K562 (cell line): ENCODE results near the gene DENND1A.

Source experiments
- CREB1 ChIP-seq, 2 experiments: sonication (generic) in 1 of 2; formaldehyde crosslinking in 1 of 2; IDR thresholded peaks; 2 replicates each; pipeline versions ENCODE4 v1.6.1 to v1.8.0; 2012 to 2022; ENCODE audit warnings: inconsistent platforms in 1 of 2, mild to moderate bottlenecking in 1 of 2, missing genetic modification reagents in 1 of 2, moderate library complexity in 1 of 2
- KHSRP ChIP-seq: fragments of 450-650 bp; IDR thresholded peaks from 2 replicates; pipeline ENCODE4 v1.6.1; 2017
- POLR2A ChIP-seq: fragments of 450-650 bp; conservative IDR thresholded peaks from 2 replicates; pipeline ENCODE4 v1.6.1; 2016
- POLR2AphosphoS2 ChIP-seq: IDR thresholded peaks from 2 replicates; pipeline ENCODE4 v1.6.1; 2012; ENCODE audit warnings: low read length, improper control_type of control experiment
- PRPF4 ChIP-seq: fragments of 200-400 bp; formaldehyde crosslinking; IDR thresholded peaks from one replicate; pipeline ENCODE4 v1.6.1; 2017; ENCODE audit warnings: low read length, low read depth, mild to moderate bottlenecking; ENCODE audit not compliant: insufficient read depth, poor library complexity, severe bottlenecking
- ZNF143 ChIP-seq: sonication (generic); formaldehyde crosslinking; IDR thresholded peaks from 2 replicates; pipeline ENCODE4 v1.9.0; 2022; ENCODE audit warnings: mild to moderate bottlenecking, missing genetic modification reagents
- ZNF431 ChIP-seq: sonication (generic); formaldehyde crosslinking; IDR thresholded peaks from 2 replicates; pipeline ENCODE4 v1.8.0; 2022; ENCODE audit warnings: mild to moderate bottlenecking, missing genetic modification reagents
- ZNF830 ChIP-seq: fragments of 250-450 bp; sonication (Bioruptor Pico); IDR thresholded peaks from 2 replicates; pipeline ENCODE4 v1.5.0; 2021; ENCODE audit warnings: mild to moderate bottlenecking
- ZZZ3 ChIP-seq: fragments of 450-650 bp; IDR thresholded peaks from 2 replicates; pipeline ENCODE4 v1.6.1; 2016; ENCODE audit warnings: antibody characterized with exemption, mild to moderate bottlenecking, moderate library complexity
- TF ChIP-seq, protein P1 (sequence below), 3 experiments: IDR thresholded peaks in 2 of 3; conservative IDR thresholded peaks in 1 of 3; 2 replicates each; pipeline ENCODE4 v1.5.1; 2011 to 2012; ENCODE audit warnings: low read length in 3 of 3, mild to moderate bottlenecking in 3 of 3, control low read depth in 2 of 3, improper control_type of control experiment in 1 of 3, inconsistent platforms in 1 of 3, low read depth in 1 of 3, mixed read lengths in 1 of 3, moderate library complexity in 1 of 3; ENCODE audit not compliant: insufficient read depth in 2 of 3

DNA sequence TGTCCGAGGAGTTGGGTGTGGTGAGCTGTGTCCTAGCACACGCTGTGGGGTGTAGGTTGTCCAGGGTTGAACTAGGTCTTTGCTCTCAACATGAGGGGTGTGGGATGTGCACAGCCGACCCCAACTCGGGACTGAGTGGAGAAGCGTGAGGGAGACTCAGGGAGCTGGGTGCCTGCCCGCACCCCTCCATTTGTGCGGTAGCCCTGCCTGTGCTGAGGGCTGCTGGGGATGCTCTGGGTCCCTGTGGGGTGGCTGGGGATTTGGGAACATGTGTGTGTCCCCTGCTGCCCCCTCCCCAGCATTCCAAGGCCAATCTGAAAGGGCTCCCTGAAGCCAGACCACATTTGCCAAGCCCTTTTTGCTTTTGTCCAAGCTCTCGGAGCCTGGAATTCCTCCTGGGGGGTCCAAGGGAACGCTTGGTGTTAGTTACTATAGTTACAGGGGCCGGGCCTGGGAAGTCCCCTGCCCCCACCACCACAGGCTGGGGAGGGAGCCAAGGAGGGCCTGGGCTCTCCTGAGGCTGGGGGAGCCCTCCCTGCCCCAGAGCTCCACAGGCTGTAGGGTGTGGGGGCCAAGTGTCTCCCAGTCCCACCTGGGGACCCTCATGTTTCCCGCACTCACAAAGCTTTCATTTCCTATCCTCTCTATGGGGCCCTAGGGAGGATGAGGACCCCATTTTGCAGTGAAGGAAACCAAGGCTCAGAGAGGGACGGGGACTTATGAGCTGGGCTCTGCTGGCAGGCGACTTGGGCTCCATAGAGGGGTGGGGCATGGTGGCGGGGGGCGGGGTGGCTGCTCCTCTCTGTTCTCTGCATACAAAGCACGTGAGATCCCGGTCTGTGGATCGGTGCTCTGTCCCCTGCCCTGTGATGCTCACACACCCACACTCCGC is 572.8 kb downstream of the DENND1A start:
- TF ChIP-seq, protein P1, sequence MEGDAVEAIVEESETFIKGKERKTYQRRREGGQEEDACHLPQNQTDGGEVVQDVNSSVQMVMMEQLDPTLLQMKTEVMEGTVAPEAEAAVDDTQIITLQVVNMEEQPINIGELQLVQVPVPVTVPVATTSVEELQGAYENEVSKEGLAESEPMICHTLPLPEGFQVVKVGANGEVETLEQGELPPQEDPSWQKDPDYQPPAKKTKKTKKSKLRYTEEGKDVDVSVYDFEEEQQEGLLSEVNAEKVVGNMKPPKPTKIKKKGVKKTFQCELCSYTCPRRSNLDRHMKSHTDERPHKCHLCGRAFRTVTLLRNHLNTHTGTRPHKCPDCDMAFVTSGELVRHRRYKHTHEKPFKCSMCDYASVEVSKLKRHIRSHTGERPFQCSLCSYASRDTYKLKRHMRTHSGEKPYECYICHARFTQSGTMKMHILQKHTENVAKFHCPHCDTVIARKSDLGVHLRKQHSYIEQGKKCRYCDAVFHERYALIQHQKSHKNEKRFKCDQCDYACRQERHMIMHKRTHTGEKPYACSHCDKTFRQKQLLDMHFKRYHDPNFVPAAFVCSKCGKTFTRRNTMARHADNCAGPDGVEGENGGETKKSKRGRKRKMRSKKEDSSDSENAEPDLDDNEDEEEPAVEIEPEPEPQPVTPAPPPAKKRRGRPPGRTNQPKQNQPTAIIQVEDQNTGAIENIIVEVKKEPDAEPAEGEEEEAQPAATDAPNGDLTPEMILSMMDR (IDR thresholded peaks at IDR 0.05 in 2 of 3, conservative IDR thresholded peaks at IDR 0.05 in 1 of 3; ENCODE audit: insufficient read depth in 2 of 3, low read depth in 1 of 3, low read length in 3 of 3), result no peak
- TF ChIP-seq ZNF431 (CRISPR knock-in tag) (no peak), PRPF4 (no peak), ZZZ3 (no peak), POLR2AphosphoS2 (no peak), CREB1 (IDR thresholded peaks at IDR 0.05) (no peak), CREB1 (CRISPR knock-in tag; IDR thresholded peaks at IDR 0.05) (no peak), ZNF143 (CRISPR knock-in tag) (no peak), POLR2A (no peak), ZNF830 (no peak), KHSRP (no peak)
